ENCODE results near the gene IL1RL2.

The IL1RL2 gene

DNA sequence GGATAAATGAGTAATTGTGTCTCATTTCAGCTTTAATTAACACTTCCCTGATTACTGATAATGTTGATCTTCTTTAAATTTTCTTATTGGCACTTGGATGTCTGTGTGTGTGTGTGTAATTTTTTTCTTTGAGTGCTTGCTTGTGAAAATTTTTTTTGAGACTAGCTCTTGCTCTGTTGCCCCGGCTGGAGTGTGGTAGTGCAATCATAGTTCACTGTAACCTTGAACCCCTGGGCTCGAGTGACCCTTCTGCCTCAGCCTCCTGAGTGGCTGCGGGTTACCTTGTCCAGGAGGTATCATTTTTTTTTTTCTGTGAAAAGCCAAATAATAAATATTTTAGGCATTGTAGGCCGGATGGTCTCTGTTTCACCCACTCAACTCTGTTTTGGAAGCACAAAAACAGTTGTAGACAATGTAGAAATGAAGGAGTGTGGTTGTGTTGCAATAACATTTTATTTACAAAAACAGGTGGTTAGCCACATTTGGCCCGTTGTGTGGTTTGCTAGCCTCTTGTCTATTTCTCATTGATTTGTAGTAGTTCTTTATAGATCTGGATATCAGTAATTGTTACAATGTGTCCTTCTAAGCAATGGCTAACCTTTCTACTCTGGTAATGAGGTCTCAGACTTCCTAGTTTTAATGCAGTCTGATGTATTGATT, 7.9 kb downstream of the IL1RL2 start:
- no peak for DNase-seq (ENCODE audit: low read depth)

DNA sequence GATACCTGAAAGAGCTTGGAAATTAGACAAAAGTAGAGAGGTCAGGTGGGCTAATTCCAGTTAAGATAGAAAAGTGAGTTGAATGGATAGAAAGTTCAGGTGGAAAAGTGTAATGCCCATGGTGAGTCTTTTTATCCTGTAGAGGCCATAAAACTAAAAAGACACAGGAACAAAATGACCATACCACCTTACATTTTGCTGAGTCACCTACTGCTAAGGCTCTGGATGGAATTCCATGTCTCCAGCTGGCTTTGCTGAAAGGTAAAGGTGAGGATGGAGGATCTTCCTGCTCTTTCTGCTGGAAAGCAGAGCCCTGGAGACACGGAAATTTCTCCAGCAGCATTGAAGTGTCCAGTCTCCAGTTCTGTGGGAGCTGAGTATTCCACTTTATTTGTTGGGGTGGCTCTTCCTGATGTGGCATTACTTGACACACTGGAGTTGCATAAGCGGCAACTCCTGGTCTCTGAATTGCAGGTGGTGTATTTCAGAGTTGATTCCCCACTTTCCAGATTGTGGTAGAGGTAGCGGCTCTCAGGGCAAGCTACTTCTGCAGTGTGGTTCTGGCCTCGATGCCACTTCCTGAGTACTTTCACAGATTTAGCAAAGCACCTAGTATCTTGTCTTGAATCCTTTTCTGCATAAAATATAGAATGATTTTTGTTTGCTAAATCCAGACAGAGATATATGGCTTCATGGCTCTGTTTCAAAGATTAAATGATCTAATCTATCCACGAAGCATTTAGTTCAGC, 10.7 kb downstream of the IL1RL2 start:
- DNase-seq (ENCODE audit: low read depth) = no peak

DNA sequence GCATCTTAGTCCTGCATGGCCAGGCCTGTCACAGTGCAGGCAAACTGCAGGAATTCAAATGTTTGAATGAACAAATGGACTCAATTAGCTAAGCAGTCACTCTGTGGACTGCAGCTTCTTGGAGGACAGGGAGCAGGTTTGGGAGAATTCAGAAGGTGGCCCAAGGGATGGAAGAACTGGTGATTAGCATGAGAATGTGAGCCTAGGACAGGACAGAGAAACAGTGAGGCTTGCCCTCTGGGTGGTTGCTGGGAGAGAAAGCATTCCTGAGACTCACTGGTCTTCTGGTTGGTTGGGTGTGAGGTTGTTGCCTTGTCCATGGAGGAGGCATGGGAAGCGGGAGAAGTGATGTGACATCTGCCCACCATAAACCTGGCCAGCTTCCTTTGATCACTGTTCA, 13.7 kb downstream of the IL1RL2 start:
- no peak for DNase-seq (ENCODE audit: low read depth)

GRCh38 chr2:102204638-102205037, 17.8 kb downstream of the IL1RL2 start:
- no peak for DNase-seq (ENCODE audit: low read depth)

GRCh38 chr2:102206666-102207341, 20.0 kb downstream of the IL1RL2 start:
- DNase-seq (ENCODE audit: low read depth) = no peak

DNA sequence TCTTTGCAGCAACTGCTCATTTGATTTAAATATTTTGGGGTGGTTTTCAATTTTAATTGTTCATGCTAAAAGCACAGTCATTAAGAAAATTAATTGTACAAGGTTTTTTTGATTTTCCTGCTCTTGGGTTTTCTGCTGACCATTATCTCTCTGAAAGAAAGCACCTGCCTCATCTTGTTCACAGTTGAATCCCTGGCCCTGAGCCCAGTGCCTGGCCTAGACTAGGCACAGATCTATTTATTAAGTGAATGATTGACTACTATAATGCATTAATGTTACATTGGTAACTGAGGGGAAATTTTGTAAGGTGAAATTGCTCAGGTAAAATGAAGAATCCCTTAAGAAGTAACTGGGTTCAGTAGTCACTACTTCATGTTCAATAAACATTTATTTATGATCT, 22.0 kb downstream of the IL1RL2 start:
- DNase-seq (ENCODE audit: low read depth) = no peak

- no peak for DNase-seq (ENCODE audit: low read depth)
These were observed 22.7 kb downstream of the IL1RL2 start for GRCh38 chr2:102209474-102209873.

DNA sequence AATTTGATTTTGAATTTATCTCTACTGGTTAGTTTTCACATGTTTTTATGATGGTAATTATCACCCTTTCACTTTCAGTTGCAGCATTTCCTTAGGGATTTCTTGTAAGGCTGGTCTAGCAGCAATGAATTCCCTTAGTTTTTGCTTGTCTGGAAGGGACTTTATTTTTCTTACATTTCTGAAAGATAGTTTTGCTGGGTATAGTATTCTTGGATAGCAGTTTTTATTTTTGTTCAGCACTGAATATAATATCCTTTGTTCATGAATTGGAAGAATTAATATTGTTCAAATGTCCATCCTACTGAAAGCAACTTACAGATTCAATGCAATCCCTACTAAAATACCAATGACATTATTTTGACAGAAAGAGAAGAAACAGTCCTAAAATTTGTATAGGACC, 30.2 kb downstream of the IL1RL2 start:
- no peak for DNase-seq (ENCODE audit: low read depth)

DNA sequence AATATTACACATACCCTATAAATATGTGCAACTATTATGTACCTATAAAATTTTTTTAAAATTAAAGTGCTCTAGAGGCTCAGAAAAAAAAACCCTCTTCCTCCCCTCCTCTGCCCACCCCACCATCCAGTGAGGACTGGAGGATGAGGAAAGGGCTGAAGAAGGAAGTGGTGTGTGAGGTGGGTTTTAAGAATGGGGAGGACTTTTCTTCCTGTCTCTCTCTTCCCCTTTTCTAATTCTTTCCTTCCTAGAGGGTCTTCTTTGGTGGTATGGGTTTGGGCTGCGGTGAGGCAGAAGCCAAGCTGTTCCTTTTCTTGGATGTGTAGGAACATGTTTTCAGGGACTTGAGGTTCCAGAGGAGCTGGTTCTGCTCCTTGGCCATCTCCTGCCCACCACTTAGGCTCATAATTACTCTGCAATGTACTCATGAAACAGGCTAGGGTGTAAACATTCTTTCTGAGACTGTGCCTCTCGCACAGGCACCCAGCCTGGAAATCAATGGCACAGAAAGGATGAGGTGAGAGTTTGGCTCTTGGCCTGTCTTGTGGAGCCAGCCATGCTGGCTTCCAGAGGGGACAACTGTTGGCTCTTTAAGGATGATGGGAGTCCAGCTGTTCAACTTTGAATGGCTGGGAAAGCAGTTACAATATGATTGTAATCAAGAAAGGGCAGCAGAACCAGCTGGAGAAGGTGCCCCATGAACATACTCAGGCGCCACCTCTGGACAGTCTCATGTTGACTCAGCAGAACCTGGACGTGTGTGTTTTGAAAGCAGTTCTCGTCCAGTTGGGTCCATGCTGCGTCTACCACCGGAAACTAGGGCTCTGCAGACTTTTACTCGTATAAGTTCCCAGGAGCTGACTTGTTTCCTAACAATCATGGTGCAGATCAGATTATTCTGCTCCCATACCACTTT, 38.3 kb downstream of the IL1RL2 start:
- DNase-seq (ENCODE audit: low read depth) = no peak

GRCh38 chr2:102226171-102226570, 39.3 kb downstream of the IL1RL2 start:
- DNase-seq (ENCODE audit: low read depth) = no peak

DNA sequence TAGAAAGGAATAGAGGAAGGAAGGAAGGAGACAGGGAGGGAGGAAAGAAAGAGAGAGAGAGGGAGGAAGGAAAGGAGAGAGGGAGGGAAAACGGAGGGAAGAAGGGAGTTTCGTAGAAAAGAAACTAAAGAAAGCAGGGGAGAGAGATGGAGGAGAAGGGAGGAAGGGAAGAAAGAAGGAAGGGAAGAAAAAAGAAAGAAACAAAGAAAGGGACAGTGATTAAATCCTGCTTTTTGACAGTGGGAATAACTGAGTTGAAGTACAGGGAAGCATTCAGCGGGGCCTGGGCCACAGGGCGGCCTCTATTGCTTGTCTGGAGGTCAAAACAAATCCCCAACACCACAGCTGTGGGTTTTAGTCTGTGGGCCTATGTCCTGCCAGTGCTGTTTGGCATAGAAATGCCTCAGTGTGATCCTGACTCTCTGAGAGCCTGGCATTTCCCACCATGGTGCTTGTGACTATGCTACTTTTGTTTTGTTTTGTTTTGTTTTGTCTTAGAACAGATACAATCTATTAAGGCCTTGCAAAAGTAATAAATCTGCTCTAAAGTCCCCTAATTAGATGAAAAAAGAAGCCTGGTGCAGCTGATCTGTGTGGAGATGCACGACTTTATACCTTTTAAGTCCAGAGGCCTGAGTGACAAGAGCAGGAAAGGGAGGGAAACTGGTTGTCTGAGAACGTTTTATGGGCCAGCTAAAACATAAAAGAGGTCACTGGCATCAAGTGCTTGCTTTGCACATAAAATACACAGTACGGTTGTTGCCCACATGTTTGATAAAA, 40.0 kb downstream of the IL1RL2 start:
- no peak for DNase-seq (ENCODE audit: low read depth)

DNA sequence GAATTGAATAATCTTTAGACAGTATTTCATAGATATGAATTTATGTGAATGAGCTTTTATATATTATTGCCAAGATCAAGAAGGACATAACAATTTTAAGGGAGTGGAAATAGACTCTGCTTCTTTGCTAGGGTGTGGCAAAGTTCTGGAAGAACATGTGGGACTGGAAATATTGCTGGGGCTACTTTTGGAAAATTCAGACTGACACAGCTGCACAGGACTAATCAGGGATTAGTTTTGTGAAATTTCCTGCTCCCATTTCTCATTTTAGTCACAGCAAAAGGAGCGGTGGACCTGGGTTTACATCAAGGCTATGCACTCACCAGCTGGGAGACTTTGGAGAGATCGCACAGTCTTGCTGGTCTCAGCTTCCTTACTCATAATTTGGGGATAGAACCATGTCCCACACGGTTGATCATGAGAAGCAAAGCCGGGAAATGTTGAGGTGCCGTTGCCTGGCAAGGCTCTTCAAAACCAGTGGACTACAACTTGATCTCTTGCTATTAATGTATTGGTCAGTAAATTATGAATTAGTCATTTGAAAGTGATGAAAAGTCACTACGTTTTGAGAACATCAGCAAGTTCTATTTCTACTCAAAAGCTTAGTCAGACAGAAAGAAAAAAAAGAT, 42.4 kb downstream of the IL1RL2 start:
- DNase-seq (ENCODE audit: low read depth) = no peak

GRCh38 chr2:102230410-102230909, 43.6 kb downstream of the IL1RL2 start:
- no peak for DNase-seq (ENCODE audit: low read depth)

DNA sequence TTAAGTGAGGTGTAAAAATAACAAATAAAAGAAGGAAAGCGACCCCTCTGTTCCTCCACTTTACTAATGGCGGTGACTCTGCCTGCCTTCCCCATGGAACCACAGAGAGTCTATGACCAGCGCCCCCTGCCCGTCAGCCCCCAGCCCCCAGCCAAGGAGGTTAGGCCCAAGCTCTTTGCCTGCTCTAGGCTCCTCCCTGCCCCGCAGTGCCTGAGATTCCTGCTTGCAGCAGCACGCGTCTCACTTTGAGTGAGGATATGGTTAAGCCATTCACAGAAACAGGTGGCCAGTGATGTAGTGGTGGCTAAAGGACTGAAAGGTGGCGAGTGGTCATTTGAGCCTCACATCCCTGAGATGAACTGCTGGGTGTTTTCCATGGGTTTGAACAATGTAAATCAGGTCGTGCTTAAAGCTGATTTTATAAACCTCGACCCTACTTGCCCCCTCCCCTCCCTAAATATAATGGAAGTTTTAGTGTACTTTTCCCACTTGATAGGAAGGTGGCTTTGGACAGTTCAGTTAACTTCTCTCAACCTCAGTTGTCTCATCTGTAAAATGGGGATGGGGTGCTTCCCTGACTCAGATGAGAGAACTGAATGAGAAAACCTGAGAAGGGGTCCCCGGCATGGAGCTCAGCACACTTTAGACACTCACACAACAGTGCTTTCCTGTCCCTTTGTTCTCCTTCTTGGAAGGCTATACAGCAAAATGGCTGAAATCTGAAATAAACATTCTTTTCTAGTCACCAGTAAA, 46.5 kb downstream of the IL1RL2 start:
- DNase-seq (ENCODE audit: low read depth) = no peak

- no peak for DNase-seq (ENCODE audit: low read depth)
These were observed 48.2 kb downstream of the IL1RL2 start for GRCh38 chr2:102235042-102235473.

DNA sequence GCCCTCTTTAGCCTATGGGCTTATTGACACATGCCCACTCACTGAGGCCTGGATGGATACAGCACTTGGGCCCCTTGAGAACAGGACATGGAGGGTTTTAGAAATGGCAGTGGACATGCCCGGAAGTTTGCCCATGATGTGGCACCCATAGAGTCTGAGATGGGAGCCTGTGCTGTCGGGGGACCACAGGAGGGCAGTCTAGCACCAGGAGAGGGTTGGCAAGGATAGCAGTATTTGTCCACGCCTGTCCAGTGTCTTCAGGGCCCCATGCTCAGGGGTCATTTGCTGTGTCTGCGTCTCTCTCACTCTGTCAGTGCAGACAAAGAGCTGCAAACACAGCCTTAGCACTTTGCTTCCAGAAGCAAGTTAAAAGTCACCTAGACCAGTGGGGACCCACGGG, 48.7 kb downstream of the IL1RL2 start:
- no peak for DNase-seq (ENCODE audit: low read depth)

GRCh38 chr2:102236132-102236531, 49.3 kb downstream of the IL1RL2 start:
- DNase-seq (ENCODE audit: low read depth) = no peak

GRCh38 chr2:102237176-102237575, 50.4 kb downstream of the IL1RL2 start:
- DNase-seq (ENCODE audit: low read depth) = no peak

- no peak for DNase-seq (ENCODE audit: low read depth)
These were observed 51.4 kb downstream of the IL1RL2 start for GRCh38 chr2:102238039-102238756.

Data from HS-5 (cell line).